ENCODE measurements around the gene SBNO2. TPM values are rescaled to one million over a fixed set of nuclear protein-coding genes. Genes with fewer than 3 reads are reported as not detected.
A peak's percentile ranks its signal among the peaks of the same experiment; 100 is the strongest.

SBNO2 gene
- total and polyA plus RNA-seq, 2 donors (not counting 3 experiments of a cell fraction or from before 2014, with no cell fraction given) = 31.4 to 65.7 TPM

- H4K20me1 ChIP-seq (replicated peaks; ENCODE audit: control insufficient read depth, extremely low read depth, insufficient read depth, low read length) = no peaks in the 10 kb centered on the region
- H3K9me1 ChIP-seq (replicated peaks; ENCODE audit: control insufficient read depth, extremely low read depth, insufficient read depth, low read length) = no peaks in the 10 kb centered on the region
- no peaks in the 10 kb centered on the region for H3K27me3 ChIP-seq (ENCODE audit: control insufficient read depth in 2 of 2, insufficient read depth in 2 of 2, low read length in 2 of 2)
- peak within 1 kb of the TSS; percentile 33 to 58 (median 52) for H3K4me3 ChIP-seq (replicated peaks in 1 of 3; ENCODE audit: insufficient read depth in 1 of 3, low read depth in 1 of 3, low read length in 3 of 3)
- TF ChIP-seq POLR2A (IDR thresholded peaks at IDR 0.05; ENCODE audit: low read depth, low read length) (peak; percentile 99), POLR2AphosphoS5 (IDR thresholded peaks at IDR 0.05; ENCODE audit: insufficient read depth, low read depth, low read length) (peak; percentile 97), CTCF (IDR thresholded peaks at IDR 0.05; ENCODE audit: extremely low read depth in 1 of 2, insufficient read depth in 1 of 2, low read depth in 1 of 2, low read length in 2 of 2) (no peak)
- peaks cover 31% of the 10 kb centered on the region for H3K4me1 ChIP-seq (ENCODE audit: control insufficient read depth, extremely low read depth, insufficient read depth, low read length)
- H3K79me2 ChIP-seq (ENCODE audit: control insufficient read depth, insufficient read depth, low read length) = peaks cover 18% of the 10 kb centered on the region
- ChIA-PET CTCF (interaction anchor here (1.0 to 2.8 kb wide), 9 partner anchors 10 to 110 kb away, joined by 3 to 21 read pairs (median 4); no protein-coding TSS in a partner anchor), POLR2A (interaction anchor here (0.7 to 1.6 kb wide), 5 partner anchors 21 to 111 kb away, joined by 3 to 4 read pairs (median 3); partner anchors contain the start of gene ABCA7)
- peaks cover 2 to 18% of the 10 kb centered on the region in 2 experiments for H3K36me3 ChIP-seq (ENCODE audit: control insufficient read depth in 2 of 2, extremely low read depth in 1 of 2, insufficient read depth in 2 of 2, low read length in 2 of 2)
- intact Hi-C loops (cut with micrococcal nuclease) (loop anchor here (2.0 to 10.0 kb wide), 2 partner anchors 137 to 169 kb away; partner anchors contain the start of gene ATP5F1D), dilution Hi-C loops (cut with MboI; ENCODE audit: extremely low pct_ligation_motif_present, low sequenced_read_pairs) (no loop called here)
- no TSS peak for BruUV-seq (replicated peaks)
- peak; percentile 100 for FAIRE-seq
- peak within 1 kb of the TSS; percentile 65 for H3K4me2 ChIP-seq (ENCODE audit: insufficient read depth, low read length)
- peak within 1 kb of the TSS; percentile 74 for H3K9ac ChIP-seq (replicated peaks; ENCODE audit: extremely low read depth, insufficient read depth, low read length)
- peak within 1 kb of the TSS; percentile 93 for H3K27ac ChIP-seq (ENCODE audit: insufficient read depth, low read depth, low read length)
- H3K9me3 ChIP-seq (replicated peaks; ENCODE audit: control insufficient read depth, insufficient read depth, low read length) = peaks cover 2% of the 10 kb centered on the region
- peak; percentile 99 for DNase-seq (ENCODE audit: low read depth, low spot score)
- no peak within 1 kb of the TSS for H2AFZ ChIP-seq (ENCODE audit: low read depth, low read length)
Measured at GRCh38 chr19:1103708-1104310, 70.3 kb downstream of the SBNO2 start, which contains the start of gene GPX4. GPX4 (plus strand) TSS chr19:1103994; CDS start chr19:1104044, 50 bp downstream.

Data from endothelial cell of umbilical vein (primary cell).